Measurements from ENCODE around the gene BRME1. TPM values are rescaled to one million over a fixed set of nuclear protein-coding genes. Genes with fewer than 3 reads are reported as not detected.

Gene BRME1
- polyA plus RNA-seq, 1 donor from 2014 or later, result 6.2 TPM

GRCh38 chr19:13880059-13881043 lies 25.6 kb downstream of the BRME1 start:
- H3K9me3 ChIP-seq (ENCODE audit: low read length), result no peaks in the 10 kb centered on the region
- H2AFZ ChIP-seq (ENCODE audit: low read depth, low read length), result no peak overlapping the region
- no peaks in the 10 kb centered on the region for H3F3A ChIP-seq (ENCODE audit: insufficient read depth, low read length, poor library complexity, severe bottlenecking)
- H3K9ac ChIP-seq (ENCODE audit: low read length), result no peak overlapping the region
- H3K9me2 ChIP-seq (ENCODE audit: insufficient read depth, low read length), result no peaks in the 10 kb centered on the region
- peak; percentile 99 for TF ChIP-seq CTCF (IDR thresholded peaks at IDR 0.05; ENCODE audit: poor library complexity, severe bottlenecking)
- no peak for TF ChIP-seq TAF1 (IDR thresholded peaks at IDR 0.05; ENCODE audit: low read depth)
- peak; percentile 88 for TF ChIP-seq SMC3 (conservative IDR thresholded peaks at IDR 0.05; ENCODE audit: poor library complexity)
- TF ChIP-seq REST (IDR thresholded peaks at IDR 0.05; ENCODE audit: borderline replicate concordance), result no peak
- TF ChIP-seq EZH2 (IDR thresholded peaks at IDR 0.05; ENCODE audit: borderline replicate concordance, insufficient read depth, low read length, poor library complexity, severe bottlenecking), result no peak
- peak; percentile 92 for TF ChIP-seq RAD21 (conservative IDR thresholded peaks at IDR 0.05)
- peak; percentile 37 for TF ChIP-seq EP300 (conservative IDR thresholded peaks at IDR 0.05; ENCODE audit: poor library complexity, severe bottlenecking)
- TF ChIP-seq POLR2AphosphoS5 (IDR thresholded peaks at IDR 0.05), result no peak
- TF ChIP-seq MXI1 (conservative IDR thresholded peaks at IDR 0.05; ENCODE audit: poor library complexity, severe bottlenecking), result no peak
- no peaks in the 10 kb centered on the region for H4K20me1 ChIP-seq (ENCODE audit: insufficient read depth)
- no peak overlapping the region for H3K4me2 ChIP-seq (ENCODE audit: low read length)
- H3K36me3 ChIP-seq (ENCODE audit: insufficient read depth, low read length), result no peaks in the 10 kb centered on the region
- H3K79me2 ChIP-seq (replicated peaks; ENCODE audit: insufficient read depth, low read length), result no peaks in the 10 kb centered on the region
- no peaks in the 10 kb centered on the region for H3K27me3 ChIP-seq (ENCODE audit: insufficient read depth, low read depth, low read length)
- peak overlapping the region; percentile 37 for H3K4me3 ChIP-seq (ENCODE audit: low read length)
- H3K27ac ChIP-seq (ENCODE audit: low read length), result no peak overlapping the region

- Histone ChIP-seq H3K9me3 (ENCODE audit: low read length) (no peaks in the 10 kb centered on the region), H3K79me2 (replicated peaks; ENCODE audit: insufficient read depth, low read length) (no peaks in the 10 kb centered on the region), H3K9me2 (ENCODE audit: insufficient read depth, low read length) (no peaks in the 10 kb centered on the region), H3K4me2 (ENCODE audit: low read length) (no peak overlapping the region), H3K27me3 (ENCODE audit: insufficient read depth, low read depth, low read length) (no peaks in the 10 kb centered on the region), H4K20me1 (ENCODE audit: insufficient read depth) (no peaks in the 10 kb centered on the region), H3K4me3 (ENCODE audit: low read length) (no peak overlapping the region), H3K36me3 (ENCODE audit: insufficient read depth, low read length) (no peaks in the 10 kb centered on the region), H2AFZ (ENCODE audit: low read depth, low read length) (no peak overlapping the region), H3F3A (ENCODE audit: insufficient read depth, low read length, poor library complexity, severe bottlenecking) (no peaks in the 10 kb centered on the region), H3K27ac (ENCODE audit: low read length) (no peak overlapping the region), H3K9ac (ENCODE audit: low read length) (no peak overlapping the region)
- TF ChIP-seq REST (IDR thresholded peaks at IDR 0.05; ENCODE audit: borderline replicate concordance), result no peak
- no peak for TF ChIP-seq EP300 (conservative IDR thresholded peaks at IDR 0.05; ENCODE audit: poor library complexity, severe bottlenecking)
- TF ChIP-seq CTCF (IDR thresholded peaks at IDR 0.05; ENCODE audit: poor library complexity, severe bottlenecking), result no peak
- TF ChIP-seq RAD21 (conservative IDR thresholded peaks at IDR 0.05), result no peak
- no peak for TF ChIP-seq SMC3 (conservative IDR thresholded peaks at IDR 0.05; ENCODE audit: poor library complexity)
- TF ChIP-seq MXI1 (conservative IDR thresholded peaks at IDR 0.05; ENCODE audit: poor library complexity, severe bottlenecking), result no peak
- TF ChIP-seq TAF1 (IDR thresholded peaks at IDR 0.05; ENCODE audit: low read depth), result no peak
- no peak for TF ChIP-seq POLR2AphosphoS5 (IDR thresholded peaks at IDR 0.05)
- no peak for TF ChIP-seq EZH2 (IDR thresholded peaks at IDR 0.05; ENCODE audit: borderline replicate concordance, insufficient read depth, low read length, poor library complexity, severe bottlenecking)
These were observed 28.6 kb downstream of the BRME1 start for GRCh38 chr19:13877303-13877702.
